ENCODE results near the gene SNTG2.

DNA sequence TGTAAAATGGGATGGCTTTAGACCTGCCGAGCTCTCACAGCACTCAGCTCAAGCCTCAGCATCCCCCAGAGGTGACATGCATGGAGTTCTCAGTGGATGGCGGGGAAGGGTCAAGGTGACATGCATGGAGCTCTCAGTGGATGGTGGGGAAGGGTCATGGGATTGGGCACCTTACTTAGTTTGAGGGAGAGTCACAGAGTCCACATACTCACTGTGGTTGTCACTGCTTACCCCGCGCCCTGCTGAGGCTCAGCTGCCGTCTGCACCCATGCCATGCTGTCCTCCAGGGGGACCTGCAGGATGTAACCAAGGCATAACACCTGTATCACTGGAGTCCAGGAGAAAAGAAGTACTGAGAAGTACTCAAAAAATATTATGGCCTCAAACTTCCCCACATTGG is 350.4 kb downstream of the SNTG2 start:
- TF ChIP-seq KDM5B (CRISPR knock-in tag; IDR thresholded peaks at IDR 0.05; ENCODE audit: borderline replicate concordance) (no peak), NFYB (CRISPR knock-in tag; IDR thresholded peaks at IDR 0.05) (no peak), YY1 (IDR thresholded peaks at IDR 0.05; ENCODE audit: insufficient read depth, insufficient replicate concordance, low read depth, low read length) (no peak), EZH2 (conservative IDR thresholded peaks at IDR 0.05; ENCODE audit: low read depth, low read length) (no peak), POLR2AphosphoS5 (IDR thresholded peaks at IDR 0.05; ENCODE audit: low read depth, low read length) (no peak), KLF9 (CRISPR knock-in tag; IDR thresholded peaks at IDR 0.05; ENCODE audit: low read depth) (no peak), CREB1 (IDR thresholded peaks at IDR 0.05) (no peak), CREB1 (CRISPR knock-in tag; IDR thresholded peaks at IDR 0.05) (no peak), CEBPB (IDR thresholded peaks at IDR 0.05; ENCODE audit: borderline replicate concordance, low read depth, low read length) (no peak), ZNF432 (CRISPR knock-in tag; IDR thresholded peaks at IDR 0.05; ENCODE audit: borderline replicate concordance) (no peak), HDAC6 (IDR thresholded peaks at IDR 0.05; ENCODE audit: low read depth, low read length) (no peak), HNF4G (IDR thresholded peaks at IDR 0.05; ENCODE audit: borderline replicate concordance, low read depth, low read length) (no peak), HNF4G (CRISPR knock-in tag; IDR thresholded peaks at IDR 0.05; ENCODE audit: borderline replicate concordance, low read depth) (no peak), ZNF543 (CRISPR knock-in tag; IDR thresholded peaks at IDR 0.05) (no peak)
- TF ChIP-seq, protein P1, sequence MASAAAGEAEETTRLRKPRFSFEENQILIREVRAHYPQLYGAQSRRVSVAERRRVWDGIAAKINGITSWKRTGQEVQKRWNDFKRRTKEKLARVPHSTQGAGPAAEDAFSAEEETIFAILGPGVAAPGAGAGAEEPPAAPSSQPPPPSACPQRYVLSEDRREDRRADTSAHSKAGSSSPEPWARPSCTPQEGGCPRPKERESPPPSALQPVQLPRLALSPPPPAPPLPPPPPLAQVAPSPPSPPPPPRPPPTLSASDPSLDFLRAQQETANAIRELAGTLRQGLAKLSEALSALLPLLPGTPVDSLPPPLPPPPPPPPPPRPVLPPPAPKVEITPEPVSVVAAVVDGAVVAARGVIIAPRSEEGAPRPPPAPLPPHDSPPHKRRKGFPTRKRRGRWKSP (CRISPR knock-in tag; IDR thresholded peaks at IDR 0.05), result no peak
- TF ChIP-seq, protein P2, sequence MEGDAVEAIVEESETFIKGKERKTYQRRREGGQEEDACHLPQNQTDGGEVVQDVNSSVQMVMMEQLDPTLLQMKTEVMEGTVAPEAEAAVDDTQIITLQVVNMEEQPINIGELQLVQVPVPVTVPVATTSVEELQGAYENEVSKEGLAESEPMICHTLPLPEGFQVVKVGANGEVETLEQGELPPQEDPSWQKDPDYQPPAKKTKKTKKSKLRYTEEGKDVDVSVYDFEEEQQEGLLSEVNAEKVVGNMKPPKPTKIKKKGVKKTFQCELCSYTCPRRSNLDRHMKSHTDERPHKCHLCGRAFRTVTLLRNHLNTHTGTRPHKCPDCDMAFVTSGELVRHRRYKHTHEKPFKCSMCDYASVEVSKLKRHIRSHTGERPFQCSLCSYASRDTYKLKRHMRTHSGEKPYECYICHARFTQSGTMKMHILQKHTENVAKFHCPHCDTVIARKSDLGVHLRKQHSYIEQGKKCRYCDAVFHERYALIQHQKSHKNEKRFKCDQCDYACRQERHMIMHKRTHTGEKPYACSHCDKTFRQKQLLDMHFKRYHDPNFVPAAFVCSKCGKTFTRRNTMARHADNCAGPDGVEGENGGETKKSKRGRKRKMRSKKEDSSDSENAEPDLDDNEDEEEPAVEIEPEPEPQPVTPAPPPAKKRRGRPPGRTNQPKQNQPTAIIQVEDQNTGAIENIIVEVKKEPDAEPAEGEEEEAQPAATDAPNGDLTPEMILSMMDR (CRISPR knock-in tag; IDR thresholded peaks at IDR 0.05), result no peak
